Femur (tissue), 1 donor: ENCODE results near the gene UQCRQ.

ENCODE experiments used
- DNase-seq: peaks from one replicate; pipeline ENCODE4 v3.0.0-alpha.2; 2017

UQCRQ gene

DNA sequence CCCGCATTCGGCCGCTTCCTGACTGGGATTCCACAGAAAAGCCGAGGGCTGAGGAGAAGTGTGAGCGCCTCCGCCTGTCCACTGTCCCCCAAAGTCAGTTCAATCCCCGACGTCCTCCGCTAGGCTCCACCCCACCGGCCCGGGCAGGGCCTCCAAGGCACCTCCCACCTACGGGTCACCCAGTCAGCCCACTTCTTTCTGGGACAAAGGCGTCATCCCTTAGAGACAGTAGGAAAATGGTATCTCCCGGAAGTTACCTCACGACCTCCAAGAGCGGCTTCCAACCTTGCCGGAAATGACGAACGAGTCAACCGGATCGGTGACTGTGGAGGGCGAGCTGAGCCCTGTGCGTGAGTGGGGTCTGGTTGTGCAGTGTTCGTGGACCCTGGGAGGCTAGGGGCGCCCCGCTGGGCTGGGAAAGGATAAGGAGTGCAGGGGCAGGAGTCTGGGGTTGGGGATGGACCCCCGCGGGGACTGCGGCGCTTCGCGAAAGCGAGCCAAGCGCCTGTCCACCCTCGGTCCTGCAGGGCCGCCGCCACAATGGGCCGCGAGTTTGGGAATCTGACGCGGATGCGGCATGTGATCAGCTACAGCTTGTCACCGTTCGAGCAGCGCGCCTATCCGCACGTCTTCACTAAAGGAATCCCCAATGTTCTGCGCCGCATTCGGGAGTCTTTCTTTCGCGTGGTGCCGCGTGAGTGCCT lies at the start of gene UQCRQ, which contains the start of gene GDF9:
Gene UQCRQ (plus strand): TSS at position 301 of the 704 bp plus-strand sequence. CDS start 240 bp downstream, at position 541.
Gene GDF9 (minus strand): TSS at position 128 of the 704 bp plus-strand sequence. CDS start 1,936 bp downstream, outside the sequence.
- peak; percentile 98 for DNase-seq

DNA sequence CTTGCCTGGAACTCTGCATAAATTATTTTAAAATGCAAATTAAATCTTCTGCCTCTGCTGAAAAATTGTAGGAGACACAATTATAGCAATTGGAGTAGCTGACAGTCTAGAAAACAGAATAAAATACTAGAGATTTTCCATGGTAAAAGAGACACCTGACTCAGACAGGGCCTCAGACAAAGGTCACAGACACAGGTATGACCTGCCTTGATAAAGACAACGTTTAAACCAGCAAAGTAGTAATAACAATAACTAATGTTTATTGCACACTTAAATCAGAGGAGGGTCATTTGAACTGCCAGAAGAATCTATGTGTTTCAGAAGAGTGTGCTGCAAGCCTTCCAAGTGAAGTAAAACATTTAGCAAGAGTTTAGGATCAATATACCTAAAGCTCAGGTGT lies 49.4 kb upstream of the UQCRQ start:
- DNase-seq: no peak

DNA sequence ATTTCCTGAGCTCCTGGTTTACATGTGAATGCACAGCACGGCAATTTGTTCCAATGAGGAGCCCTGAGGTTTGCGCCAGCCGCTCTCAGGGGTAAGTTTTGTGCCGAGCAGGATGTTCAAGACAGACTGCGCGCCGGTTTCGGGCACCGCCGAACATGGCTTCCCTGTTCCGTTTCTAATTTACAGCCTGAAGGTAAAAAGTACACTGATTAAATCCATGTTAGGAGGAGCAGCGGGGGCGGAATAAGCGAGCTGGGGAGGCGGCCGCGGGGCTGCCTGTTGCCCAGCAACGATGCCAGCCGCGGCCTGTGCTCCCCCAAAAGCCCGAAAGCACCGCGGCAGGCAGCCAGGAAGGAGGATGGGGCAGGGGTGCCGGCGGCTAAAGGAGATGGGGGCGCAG lies 47.0 kb upstream of the UQCRQ start:
- DNase-seq: no peak

DNA sequence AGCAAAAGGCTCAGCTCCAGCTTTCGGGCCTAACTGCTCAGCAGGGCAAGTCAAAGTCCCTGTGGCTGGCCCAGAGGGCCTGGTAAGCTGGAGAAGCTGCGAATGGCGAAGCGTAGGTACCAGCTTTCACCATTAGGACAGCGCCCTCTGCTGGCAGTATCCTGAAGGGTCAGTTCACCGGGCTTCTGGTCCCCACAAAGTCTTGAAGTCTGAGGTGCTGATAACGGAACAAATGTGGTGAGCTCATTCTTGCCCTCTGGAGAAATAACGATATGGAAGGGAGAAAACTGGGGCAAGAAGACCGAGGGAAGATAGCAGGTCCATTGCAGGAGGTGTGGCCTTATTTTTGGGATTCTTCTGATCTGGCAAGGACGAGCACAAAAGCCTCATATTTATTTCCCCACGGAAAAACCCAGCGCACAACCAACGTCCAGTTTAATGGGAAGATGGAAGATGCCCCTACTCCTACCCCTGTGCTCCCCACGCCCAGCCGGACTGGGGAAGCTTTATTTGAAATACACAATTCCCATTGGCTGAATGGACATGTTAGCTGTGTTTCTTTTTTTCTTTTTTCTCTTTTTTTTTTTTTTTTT lies 46.2 kb upstream of the UQCRQ start:
- DNase-seq: peak; percentile 91

DNA sequence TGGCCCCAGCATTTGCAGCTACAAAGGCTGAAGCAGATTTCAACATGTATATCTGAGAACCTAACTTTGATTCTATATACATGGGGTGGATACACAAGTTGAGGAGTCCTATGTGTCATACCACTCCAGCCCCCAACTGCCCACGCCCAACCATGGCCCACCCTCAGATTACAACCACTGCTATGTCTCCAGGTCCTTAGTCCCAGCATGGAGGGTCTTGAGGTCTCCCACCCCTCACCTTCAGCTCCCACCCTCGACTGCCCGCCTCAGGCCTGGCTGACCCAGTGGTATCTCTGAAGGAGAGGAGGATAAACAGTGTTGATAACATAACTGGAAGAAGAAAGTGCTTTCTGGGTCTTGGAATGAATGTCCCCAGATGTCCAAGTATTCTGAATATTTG lies 45.1 kb upstream of the UQCRQ start:
- DNase-seq: no peak

DNA sequence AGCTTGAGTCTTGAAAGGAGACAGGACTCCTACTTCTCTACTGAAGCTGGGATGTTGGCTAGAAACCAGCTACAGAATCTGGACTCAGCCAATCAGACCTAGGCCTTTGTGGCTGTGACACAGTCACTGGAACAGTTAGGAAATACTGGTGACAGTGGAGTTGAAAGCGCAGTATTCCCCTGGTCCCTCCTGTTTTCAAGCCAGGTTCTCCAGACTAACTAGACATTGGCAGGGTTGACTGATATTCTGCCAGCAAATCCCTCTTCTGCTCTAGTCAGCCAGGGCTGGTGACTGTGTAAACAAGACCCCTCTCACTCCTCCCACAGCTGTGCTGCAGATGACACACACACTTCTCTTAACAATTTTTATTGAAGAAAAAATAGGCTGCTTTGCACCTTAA lies 44.7 kb upstream of the UQCRQ start:
- DNase-seq: no peak

DNA sequence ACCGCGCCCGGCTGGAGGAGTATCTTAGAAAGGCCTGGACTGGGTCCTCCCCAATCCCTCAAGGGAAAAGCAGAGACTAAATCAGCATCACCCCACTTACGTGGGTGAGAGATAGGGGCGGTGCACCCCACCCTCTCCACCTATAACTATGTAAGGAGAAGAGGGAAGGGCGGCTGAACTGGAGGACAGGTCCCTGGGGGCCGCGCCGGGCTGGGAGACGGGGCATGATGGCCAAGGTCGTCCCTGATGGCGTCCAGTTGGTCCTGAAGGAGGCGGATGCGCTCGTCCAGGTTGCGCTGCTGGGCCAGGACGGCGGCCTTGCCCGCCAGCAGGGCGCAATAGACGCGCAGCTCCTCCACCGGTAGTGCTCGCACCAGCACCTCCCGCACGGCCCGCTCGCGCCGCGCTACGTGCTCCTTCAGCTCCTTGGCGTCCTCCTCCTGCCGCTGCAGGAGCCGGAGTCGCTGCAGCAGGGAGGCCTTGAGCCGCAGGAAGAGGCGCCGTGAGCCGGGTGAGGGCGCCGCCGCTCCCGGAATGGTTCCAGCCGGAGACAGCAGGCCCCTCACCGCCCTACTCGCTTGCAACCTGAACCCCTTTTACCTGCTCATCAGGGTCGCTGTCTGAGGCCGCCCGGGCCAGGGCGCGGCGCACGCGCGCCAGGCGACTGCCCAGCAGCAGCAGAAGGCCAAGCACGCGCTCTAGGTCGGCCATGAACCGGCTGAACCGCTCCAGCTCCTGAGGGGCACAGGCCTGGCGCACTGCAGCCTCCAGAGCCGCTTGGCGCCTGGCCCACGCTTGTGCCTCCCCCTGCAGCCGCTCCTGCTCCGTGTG lies 43.6 kb upstream of the UQCRQ start:
- DNase-seq: peak; percentile 57

DNA sequence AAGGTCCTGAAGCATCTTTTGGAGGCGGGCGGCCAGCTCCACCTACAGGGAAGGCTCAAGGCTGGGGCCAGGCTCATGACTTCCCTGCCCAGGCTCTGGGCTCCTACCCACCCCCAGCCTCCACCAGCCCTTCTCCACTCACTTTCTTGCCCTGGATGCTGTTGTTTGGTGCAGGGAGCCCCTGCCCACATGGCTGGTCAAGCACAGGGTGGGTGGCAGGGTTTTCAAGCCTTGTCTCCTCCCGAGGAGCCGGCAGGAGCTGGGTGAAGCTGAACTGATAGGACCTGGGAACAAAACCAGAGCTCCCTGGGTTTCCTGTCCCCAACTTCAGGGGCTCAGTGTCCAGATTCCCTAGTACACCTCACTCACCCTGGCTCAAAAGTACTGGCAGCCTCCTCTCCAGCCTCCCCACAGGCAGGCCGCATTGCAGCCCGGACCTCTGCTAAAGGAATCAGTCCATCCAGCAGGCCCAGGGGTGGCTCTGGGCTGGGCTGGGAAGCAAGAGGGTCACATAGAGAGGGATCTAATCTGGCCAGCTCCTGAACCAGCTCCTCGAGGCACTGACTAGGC lies 42.9 kb upstream of the UQCRQ start:
- DNase-seq: no peak

DNA sequence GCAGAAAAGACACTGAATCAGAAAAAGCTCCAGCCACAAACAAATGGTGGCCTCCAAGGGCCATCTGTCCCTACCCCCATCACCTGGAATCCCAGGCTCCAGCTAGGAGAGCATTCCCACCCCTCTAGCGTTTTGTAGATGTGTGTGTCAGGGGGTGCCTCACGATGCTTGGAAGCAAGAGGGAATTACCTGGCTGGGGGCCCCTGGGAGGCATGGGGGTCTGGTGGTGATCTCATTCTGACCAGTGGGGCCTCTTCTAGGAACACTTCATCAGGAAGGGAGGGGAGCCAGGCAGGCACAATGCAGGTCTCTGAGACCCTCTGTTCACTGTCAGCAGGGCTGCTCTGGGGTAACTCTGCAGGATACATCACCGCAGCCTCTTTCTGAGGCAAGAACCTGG lies 42.0 kb upstream of the UQCRQ start:
- DNase-seq: no peak

DNA sequence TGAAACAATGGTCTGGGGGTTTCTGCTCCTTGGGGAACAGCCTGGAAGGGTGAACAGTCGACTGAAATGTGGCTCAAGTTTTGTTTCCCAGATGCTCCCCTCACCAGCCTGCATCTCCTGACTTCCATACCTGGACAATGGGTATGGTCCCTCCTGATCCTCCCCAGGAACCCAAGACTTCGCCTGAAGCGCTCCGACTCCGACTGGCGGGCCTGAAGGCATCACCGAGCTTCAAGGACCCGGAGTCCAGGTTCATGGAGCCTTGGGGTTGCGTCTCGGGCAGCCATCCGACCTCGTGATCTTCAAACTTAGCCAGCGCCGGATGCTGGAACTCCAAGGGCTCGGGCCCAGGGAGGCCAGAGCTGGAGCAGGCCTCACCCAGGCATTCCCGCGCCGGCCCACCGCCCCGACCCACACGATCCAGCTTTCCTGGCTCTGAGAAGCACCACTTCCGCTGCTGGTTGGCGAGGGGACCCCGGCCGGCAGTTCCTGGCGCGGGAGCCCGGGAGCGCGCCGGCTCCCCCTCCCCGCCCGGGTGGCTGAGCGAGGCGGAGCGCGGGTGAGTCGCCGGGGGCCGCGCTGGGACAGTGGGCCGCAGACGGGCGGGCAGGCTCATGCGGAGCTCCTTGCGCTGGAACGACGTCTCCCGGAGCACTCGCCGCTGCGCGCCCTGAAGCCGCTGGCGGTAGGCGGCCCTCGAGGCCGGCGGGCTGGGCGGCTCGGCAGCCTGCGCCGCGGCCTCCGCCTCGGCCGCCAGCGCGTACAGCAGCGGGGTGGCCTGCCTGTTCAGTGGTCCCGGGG lies 41.2 kb upstream of the UQCRQ start:
- DNase-seq: no peak

DNA sequence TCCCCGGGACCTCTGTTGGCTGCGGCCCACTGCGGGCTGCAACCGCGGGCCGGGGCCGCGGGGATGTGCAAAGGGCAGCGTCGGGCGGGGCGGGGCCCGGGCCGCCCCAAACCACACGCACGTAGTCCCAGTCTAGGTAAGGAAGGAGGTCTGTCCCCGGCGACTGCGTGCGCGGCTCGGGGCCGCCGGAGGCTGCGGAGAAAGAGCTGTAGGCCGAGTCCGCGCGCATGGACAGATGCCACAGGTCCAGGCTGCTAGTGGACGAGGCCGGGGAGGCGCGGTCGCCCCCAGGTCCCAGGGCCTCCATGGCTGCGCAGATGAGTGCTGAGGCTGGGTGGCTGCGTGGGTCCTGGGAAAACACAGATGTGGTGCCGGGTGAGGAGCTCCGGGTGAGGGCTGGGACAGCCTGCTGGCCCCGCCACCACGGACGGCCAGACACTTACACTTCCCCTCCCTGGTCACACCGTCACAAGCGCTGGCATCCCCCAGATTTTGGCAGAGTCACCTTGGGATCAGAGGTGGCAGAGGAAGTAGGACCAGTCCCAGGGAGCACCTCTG lies 40.5 kb upstream of the UQCRQ start:
- DNase-seq: no peak

DNA sequence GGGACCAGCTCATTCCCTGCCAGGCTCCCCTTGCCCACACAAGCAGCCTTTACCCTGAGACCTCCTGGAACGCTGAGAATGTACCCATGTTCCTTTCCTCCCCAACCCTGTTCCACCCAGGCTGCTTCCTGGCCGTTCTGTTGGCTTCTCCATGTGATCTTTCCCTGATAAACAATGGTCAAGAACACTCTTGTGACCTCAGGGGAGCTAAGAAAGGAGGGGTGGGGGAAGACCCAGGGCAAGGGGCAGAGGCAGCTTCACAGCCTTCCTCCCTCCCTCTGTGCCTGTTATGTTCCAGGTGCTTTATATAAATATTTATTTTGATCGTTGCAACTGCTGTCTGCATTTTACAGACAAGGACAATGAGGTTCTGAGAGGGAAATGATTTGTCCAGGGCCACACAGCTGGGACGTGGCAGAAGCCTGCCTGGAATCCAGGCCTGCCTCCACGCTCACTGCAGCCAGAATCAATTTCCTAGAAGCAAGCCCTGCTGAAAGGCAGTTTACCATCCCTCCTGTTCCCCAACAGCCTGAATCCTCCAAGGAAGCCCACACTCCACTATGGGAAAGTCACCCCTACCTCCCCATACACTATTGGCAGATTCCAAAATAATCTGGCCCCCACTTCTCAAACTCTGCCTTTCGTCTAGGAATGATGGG lies 39.9 kb upstream of the UQCRQ start:
- DNase-seq: no peak

DNA sequence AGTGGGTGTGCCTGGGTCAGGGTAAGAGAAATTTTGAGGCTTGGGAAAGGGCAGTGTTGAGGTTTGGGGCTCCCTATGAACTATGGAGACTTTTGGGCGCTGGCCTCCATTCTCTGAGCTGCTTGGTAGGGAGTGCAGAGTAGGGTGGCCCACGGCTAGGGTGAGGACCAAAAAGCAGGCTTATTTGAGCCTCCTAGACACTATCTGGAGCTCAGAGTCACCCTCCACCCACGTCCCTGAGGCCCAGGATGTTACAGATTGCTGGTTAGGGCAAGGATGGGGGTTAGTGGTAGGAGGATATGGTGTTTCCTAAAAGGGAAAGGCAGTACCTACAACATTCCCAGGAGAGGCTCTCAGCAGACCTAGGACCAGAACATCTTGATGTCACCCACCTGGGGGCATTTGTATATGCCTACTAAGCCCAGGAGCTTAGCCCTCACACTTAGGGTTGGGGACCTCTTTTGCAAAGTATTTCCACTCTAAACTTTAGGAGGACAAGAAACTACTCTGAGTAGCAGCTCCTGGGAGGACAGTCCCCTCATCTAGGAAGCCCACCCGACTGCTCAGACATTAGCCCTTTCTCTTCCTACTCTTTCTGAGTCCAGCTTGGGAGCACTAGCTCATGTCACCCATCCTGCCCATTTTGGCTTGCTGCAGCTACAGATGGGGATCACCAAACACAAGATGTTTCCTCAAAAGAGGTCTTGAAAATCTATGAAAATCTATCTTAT lies 38.3 kb upstream of the UQCRQ start:
- DNase-seq: no peak

DNA sequence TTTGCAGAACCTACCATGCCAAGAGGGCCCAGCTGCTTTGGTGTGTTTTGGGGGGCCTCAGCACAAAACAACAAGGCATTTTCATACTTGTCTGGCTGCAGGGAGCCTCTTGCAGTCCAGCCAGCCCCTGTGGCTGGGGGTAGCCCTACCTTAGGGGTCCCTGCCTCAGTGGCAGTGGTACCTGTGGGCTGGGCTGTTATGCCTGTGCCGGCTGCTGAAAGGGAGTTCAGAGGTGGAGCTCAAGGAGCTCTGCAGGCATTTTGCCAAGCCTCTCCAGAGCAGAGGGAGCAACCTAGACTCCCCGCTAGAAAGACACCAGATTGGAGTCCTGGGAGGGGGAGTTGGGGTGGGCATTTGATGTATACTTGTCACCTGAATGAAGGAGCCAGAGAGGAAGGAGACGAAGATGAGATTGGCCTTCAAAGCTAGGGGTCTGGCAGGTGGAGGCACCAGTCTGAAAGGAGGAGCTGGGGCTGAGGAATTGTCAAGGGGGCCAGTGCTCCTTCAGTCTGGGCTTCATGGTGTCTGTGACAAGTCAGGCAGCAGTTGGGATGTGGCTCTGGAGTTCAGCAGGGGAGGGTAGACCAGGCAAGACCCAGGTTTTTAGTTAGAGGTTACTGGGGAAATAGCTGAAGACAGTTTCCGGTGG lies 37.5 kb upstream of the UQCRQ start:
- no peak for DNase-seq

DNA sequence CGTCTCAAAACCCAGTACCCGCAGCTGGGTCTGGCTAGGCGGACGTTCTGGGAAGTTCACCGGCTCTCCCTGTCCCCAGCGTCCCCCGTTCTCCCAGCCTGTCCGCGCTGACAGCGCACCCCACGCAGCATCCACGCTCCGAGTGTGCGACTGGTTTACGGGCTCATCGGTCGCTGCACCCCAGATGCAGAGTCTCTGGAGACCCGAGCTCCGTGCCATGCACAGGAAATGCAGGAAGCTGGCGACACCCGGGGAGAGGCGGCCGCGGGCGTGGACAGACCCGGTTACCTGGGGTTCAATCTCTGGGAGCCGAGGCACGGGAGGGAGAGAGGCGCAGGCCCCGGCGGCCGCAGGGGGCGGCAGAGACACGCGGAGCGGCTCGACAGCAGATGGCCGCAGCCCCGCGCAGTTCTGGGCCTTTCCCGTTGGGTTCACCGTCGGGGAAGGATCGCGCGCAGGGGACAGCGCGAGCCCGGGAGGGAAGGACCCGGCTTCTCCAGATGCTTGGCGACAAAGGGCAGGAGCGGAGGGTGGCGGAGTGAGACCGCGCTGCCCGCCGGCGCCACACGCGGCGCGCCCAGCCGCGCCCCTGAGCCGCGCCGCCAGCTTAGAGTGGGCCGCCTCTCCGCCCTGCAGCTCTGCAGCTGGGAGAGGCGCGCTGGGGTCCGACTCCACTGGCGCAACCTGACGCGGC lies 36.6 kb upstream of the UQCRQ start:
- peak; percentile 78 for DNase-seq

DNA sequence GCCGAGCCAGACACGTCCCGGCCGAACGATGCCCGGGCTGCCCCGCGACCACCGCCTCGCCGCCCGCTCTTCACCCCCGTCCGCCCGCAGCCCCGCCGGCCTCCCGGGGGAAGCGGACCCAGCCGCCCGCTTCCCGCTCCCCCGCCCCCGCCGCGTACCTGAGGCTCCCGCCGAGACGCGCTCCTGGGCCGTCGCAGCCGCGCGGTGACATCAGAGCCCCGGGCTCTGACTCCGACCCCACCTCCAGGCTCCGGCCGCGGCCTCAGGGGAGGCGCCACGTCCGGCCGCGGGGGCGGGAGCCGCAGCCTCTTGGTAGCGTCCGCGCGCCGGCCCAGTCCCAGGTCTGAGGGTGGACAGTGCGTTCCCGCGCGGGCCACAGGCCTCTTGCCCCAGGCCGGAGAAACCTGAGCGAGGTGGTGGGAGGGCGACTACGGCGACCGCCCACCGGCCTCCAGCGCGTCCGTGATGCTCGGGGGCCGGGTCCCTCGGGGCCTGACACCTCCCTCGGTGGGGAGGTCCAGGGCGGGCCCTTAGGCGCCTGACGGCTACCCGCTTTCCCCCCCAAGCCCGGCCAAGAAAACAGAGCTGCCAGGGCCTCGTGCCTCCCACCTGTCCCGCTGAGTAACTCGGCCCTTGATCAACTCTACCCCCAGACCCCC lies 35.9 kb upstream of the UQCRQ start, which contains the start of gene SHROOM1:
Gene SHROOM1 (minus strand): TSS at position 212 of the 659 bp plus-strand sequence. CDS start 4,507 bp downstream, outside the sequence.
- peak; percentile 55 for DNase-seq

DNA sequence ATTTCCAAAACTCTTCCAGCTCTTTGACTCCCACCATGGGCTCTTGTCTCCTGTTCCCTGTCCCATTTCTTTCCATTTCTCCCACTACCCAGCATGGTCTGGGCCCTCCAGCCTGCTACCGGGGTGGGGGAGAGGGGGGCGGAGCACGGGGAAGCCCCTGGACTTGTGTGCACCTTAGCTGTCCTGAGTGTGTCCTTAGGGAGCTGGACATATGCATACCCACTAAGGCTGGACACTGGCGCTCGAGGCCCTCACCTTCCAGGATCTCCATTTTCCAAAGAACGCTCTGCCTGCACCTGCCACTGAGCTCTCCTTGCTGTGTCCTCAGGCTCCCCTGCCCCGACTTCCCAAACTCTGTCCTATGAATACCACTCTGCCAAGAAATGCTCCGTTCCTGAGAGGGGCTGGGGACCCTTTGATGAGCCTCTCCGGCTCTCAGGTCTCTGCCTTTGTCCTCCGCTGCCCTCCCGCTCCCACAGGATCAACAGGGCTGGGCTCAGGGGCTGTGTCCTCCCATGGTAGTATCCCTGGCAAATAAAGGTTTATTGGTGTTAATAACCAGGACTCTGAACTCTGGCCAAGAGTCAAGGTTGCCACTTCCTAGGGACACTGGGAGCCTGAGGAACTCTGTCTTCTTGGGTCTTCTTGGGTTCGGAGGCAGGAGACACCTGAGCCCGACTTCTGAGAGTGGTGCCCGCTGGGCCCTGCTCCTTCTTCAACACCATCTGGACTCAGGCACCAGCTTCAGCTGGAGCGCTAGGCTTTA lies 35.2 kb upstream of the UQCRQ start:
- no peak for DNase-seq

DNA sequence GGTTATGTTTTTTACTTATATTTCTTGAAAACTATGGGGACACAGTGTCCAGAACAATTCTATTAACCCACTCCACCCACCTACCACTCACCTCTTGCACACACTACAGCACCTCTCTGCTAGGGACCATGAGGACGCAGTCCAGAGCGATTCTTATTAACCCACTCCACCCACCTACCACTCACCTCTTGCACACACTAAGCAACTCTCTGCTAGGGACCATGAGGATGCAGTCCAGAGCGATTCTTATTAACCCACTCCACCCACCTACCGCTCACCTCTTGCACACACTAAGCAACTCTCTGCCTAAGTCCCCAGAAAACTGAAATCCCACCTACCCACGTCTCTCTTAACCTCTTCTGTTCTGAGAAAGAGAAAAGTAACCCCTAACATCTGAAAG lies 33.8 kb upstream of the UQCRQ start:
- DNase-seq: no peak
